HG02588 (cell line): ENCODE results near the gene LSM2.
A peak's percentile ranks its signal among the peaks of the same experiment; 100 is the strongest.
"Not testable (repeated sequence)": the region's sequence is repeated elsewhere in the genome, so short reads cannot be mapped to it uniquely, and the experiment has no call there.

ENCODE experiments used
- ATAC-seq: cut with Tn5 transposase; IDR thresholded peaks from one replicate; pipeline ENCODE4 v1.9.1; 2021; ENCODE audit warnings: mild to moderate bottlenecking, moderate library complexity; ENCODE audit not compliant: unreplicated experiment

LSM2 gene

GRCh38 chr6:31799781-31800180 lies 7.0 kb downstream of the LSM2 start:
- no peak for ATAC-seq

- ATAC-seq = no peak
Measured at GRCh38 chr6:31797588-31797987, 9.2 kb downstream of the LSM2 start.

- no peak for ATAC-seq
Measured at GRCh38 chr6:31796993-31797385, 9.8 kb downstream of the LSM2 start.

- ATAC-seq = peak; percentile 78
Measured at GRCh38 chr6:31795616-31796298, 11.0 kb downstream of the LSM2 start, which contains the start of gene VARS1. VARS1 (minus strand) TSS chr6:31795752; CDS start chr6:31795217, 535 bp downstream.

- peak; percentile 4 for ATAC-seq
Measured at GRCh38 chr6:31794866-31795615, 11.7 kb downstream of the LSM2 start.

GRCh38 chr6:31794294-31794865 lies 12.4 kb downstream of the LSM2 start:
- no peak for ATAC-seq

- not testable (repeated sequence) for ATAC-seq
Measured at GRCh38 chr6:31793927-31794245, 12.9 kb downstream of the LSM2 start.

GRCh38 chr6:31792761-31793171 lies 14.0 kb downstream of the LSM2 start:
- no peak for ATAC-seq

- no peak for ATAC-seq
Measured at GRCh38 chr6:31792090-31792374, 14.7 kb downstream of the LSM2 start.

- no peak for ATAC-seq
Measured at GRCh38 chr6:31791324-31792089, 15.3 kb downstream of the LSM2 start.

GRCh38 chr6:31785475-31785874 lies 21.3 kb downstream of the LSM2 start:
- no peak for ATAC-seq

GRCh38 chr6:31784098-31784925 lies 22.5 kb downstream of the LSM2 start:
- ATAC-seq = no peak

GRCh38 chr6:31782126-31782855 lies 24.5 kb downstream of the LSM2 start:
- no peak for ATAC-seq

GRCh38 chr6:31781244-31782125 lies 25.3 kb downstream of the LSM2 start:
- no peak for ATAC-seq

- no peak for ATAC-seq
Measured at GRCh38 chr6:31780507-31781243, 26.1 kb downstream of the LSM2 start.

GRCh38 chr6:31779908-31780307 lies 26.9 kb downstream of the LSM2 start:
- no peak for ATAC-seq

- ATAC-seq = no peak
Measured at GRCh38 chr6:31778999-31779885, 27.5 kb downstream of the LSM2 start.
